Activated T-cell treated with anti-CD3 and anti-CD28 coated beads for 24 hours (primary cell): ENCODE measurements around the gene NSUN2.

Source experiments
- DNase-seq: peaks from one replicate; pipeline ENCODE4 v3.0.0-alpha.2; 2020; ENCODE audit warnings: low read depth

NSUN2 gene

DNA sequence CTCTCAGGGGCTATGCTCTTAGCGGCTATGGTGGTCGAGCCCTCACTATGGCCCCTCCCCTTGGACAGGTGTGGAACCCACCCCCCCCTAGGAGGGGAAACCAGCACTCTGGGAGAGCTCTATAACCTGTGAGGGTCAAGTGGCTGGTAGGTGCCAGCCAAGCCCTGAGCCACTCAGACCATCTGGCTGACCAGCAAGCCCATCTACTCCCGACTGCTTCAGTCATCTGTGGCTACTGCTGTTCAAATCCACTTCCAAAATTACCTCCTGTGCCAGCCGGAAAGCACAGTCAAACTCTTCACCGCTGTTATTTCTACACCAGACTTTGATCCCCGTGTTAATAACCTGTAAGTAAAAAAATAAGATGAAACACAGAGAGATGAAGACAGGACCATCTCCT is 28.5 kb downstream of the NSUN2 start:
- no peak for DNase-seq

DNA sequence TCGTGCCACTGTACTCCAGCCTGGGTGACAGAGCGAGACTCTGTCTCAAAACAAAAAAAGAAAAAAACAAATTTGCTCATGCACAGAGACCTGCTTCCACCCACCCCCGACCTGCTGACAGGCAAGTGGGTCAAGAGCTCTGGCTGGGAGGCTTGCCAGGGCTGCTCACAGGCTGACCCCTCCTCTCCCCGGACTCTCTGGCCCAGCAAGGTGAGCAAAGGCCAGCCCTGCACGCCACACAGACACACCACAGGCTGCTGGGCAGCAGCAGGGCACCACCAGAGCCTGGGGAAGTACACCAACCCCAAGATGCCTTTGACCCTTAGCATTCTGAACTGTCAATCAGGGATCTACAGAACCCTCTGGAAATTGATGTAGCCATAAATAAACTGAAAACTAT is 29.2 kb downstream of the NSUN2 start:
- DNase-seq = no peak

DNA sequence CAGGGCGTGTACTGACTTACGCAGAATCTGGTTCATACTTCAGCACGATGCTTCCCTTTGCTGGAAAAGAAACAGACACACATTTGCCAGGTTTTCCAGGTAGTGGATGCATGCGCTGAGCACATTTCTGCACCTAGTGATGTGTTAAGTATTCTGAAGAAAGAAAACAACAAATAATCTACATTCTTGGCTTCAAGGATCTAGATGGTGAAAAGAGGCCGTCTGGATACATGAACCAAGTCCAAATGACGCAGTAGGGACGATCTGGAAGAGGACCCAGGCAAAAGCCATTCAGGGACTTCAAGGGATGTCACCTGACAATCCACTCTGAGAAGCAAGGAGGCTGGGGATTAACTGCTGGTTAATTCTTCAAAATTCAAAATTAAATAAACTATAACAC is 30.4 kb downstream of the NSUN2 start:
- no peak for DNase-seq

- DNase-seq = no peak
Measured at GRCh38 chr5:6601816-6602215, 31.0 kb downstream of the NSUN2 start.

- DNase-seq = no peak
Measured at GRCh38 chr5:6601271-6601670, 31.6 kb downstream of the NSUN2 start.

DNA sequence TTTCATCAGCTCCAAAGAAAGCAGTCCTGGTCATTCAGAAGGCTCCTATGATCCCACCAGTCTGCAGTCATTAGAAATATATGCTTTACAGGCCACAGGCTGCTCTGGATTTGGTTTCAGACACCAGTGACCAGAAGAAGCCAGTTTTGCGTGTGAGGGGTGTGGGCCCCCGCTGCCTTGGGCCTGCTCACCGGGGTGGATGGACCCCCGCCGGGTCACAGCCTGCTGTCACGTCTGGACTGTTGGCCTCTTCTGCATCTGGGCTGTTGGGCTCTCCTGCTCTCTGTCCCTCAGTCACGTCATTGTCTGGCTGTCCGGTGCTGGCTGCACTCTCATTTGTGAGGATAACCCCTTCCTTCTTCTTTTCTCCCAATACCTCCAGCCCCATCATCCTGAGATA is 33.1 kb downstream of the NSUN2 start:
- no peak for DNase-seq

- no peak for DNase-seq
Measured at GRCh38 chr5:6598351-6598900, 34.4 kb downstream of the NSUN2 start.

GRCh38 chr5:6597557-6597956 is 35.3 kb downstream of the NSUN2 start:
- no peak for DNase-seq

DNA sequence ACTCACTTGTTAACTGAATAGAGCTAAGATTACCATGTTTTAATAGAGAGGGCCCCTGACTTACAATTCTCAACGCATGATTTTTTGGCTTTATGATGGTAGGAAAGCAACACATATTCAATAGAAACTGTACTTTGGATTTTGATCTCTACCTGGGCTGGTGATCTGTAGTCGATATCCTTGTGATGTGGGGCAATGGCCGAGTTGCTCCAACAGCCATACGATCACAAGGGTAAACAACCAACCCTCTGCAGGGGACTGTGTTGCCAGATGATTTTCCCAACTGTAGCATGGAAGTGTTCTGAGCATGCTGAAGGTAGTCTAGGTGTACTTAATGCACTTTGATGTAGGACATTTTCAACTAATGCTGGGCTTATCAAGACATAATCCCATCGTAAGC is 36.5 kb downstream of the NSUN2 start:
- DNase-seq = no peak

- no peak for DNase-seq
Measured at GRCh38 chr5:6595405-6595804, 37.4 kb downstream of the NSUN2 start.

DNA sequence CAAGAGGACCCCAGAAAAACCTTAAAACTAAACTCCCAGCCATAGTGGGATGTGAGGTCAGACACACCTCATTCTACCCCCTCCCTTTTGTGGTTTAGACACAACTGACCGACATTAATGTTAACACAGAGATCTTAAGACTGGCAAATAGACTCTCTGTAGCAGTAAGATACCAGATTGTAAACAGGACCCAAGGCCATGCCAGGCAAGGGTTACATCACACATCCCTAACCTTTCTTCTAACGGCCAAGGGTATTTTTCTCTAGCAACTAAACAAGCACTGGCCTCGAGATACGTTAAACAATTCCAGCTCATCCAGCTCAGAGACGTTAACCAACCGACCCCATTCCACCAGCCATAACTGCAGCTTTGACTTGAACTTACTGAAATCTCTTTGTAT is 38.8 kb downstream of the NSUN2 start:
- no peak for DNase-seq

DNA sequence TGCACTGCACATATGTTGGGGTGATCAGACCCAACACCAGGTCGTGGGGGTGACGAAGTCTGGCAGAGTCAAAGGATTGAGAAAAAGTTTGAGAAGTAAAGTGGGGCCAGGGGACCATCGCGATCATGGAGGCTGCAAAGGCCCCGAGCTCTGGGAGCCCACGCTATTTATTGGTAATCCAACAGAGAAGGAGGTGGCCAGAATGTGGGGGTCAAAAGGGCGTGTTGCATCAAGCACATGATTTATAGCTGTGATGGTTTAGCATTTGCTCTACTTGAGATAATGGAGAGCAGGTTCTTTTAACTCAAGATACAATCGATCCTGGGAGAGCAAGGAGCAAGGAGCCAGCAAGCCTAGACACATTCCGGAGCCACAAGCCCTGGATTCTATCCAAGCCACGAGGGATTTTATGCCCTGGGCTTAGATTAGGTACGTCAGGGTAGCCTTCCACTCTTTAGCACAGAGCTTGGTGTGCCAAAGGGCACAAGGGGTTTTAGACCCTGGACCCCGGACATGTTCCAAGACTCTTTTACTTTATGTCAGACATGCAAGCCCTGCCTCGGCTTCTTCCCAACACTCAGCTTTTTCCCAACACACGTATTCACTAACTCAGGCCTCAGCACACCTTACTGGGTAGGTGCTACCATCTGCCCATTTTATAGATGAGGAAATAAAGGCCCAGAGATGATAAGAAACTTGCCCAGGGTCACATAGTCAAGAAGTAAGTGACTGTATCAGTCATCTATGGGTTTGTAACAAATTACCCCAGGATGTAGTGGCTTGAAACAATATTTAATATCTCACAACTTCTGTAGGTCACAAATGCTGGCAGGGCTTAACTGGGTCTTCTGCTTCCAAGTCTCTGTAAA is 39.5 kb downstream of the NSUN2 start:
- no peak for DNase-seq

- no peak for DNase-seq
Measured at GRCh38 chr5:6592601-6593000, 40.2 kb downstream of the NSUN2 start.

GRCh38 chr5:6591671-6592288 is 41.1 kb downstream of the NSUN2 start:
- DNase-seq = no peak

DNA sequence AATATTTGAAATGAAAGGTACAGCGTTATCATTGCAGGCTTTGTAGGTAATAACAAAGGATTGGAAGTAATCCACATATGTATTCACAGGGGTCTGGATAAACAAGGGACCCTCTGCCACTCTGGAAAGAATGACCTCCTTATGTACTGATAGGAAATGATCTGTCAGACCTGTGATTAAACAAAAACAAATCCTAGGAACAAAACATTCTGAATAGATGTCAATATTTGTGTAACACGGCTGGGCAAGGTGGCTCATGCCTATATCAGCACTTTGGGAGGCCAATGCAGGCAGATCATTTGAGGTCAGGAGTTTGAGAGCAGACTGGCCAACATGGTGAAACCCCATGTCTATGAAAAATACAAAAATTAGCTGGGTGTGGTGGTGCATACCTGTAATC is 42.3 kb downstream of the NSUN2 start:
- no peak for DNase-seq

DNA sequence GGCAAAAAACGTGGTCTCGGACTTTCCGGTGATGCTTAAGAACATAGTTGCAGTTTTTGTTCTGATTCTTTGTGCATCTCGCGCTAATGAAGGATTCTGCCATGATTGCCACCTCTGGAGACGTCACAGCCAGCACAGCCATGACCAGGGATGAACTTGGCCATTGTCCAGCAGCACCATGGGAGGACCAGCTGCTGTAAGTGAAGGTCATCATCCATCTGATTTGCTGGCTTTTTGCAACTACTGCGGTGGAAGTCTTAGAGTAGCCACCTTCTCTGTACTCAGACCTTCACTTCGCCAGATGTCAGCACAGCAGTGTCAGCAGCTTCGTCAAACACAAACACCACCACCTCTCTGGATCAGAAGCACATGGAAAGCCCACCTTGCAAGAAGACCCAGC is 45.7 kb downstream of the NSUN2 start:
- DNase-seq = no peak

GRCh38 chr5:6586647-6587042 is 46.2 kb downstream of the NSUN2 start:
- no peak for DNase-seq

DNA sequence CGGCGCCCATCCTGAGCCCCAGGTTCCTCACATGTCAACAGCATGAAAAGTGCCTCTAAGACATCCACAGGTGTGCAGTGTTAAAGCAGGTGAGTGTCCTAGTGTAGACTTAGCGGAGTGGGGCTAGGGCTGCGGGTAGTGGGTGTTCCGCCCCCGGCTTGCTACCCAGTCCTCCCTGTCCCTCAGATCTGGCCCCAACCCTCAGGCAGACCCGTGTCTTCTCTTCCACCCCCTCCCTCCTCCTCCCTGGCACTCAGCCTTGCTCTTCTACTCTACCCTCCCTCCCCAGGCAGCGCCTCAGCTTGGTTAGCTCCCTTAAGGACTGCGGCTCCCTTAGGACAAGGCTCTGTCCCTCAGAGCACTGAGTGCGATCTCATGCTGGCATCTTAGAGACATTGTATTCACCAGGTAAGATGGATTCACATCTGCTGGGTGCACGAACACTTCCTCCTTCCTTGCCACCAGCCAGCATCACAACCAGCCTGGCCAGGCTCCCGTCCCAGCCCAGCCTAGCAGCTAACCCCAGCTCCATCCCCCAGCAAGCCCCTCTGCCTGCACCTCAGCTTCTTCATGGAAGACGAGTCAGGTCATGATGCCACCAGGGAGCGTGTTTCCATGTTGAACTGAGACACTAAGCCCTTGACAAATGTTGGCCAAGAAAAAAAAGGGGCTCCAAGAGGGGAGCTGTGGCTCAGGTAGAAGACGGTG is 46.8 kb downstream of the NSUN2 start:
- DNase-seq = no peak

DNA sequence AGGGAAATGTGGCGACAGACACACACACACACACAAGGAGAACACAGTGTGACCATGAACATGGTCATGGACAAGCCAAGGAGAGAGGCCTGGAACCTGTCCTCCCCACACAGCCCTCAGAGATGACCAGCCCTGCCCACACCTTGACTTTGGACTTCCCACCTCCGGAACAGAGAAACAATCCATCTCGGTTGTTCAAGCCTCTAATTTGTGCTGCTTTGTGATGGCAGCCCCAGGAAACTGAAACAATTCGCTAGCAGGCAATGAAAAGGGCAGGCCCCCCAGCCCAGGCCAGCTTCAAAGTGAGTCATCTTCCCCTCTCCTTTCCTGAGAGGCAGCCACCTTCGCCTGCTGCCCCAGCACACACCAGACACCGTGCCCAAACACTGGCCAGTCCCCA is 47.7 kb downstream of the NSUN2 start:
- DNase-seq = no peak

GRCh38 chr5:6584727-6585126 is 48.1 kb downstream of the NSUN2 start:
- no peak for DNase-seq

GRCh38 chr5:6584101-6584645 is 48.7 kb downstream of the NSUN2 start:
- no peak for DNase-seq

GRCh38 chr5:6583049-6583880 is 49.6 kb downstream of the NSUN2 start:
- DNase-seq = peak; percentile 7
